PC-9 (cell line): Measurements from ENCODE around the gene UNC50.

Experiments used
- EZH2 ChIP-seq: fragments of 200-600 bp; sonication (generic); IDR thresholded peaks from 2 replicates; pipeline ENCODE4 v1.8.0; 2017; ENCODE audit warnings: antibody characterized with exemption, low read depth
- TF ChIP-seq, protein P1 (sequence below): fragments of 200-600 bp; sonication (generic); conservative IDR thresholded peaks from 2 replicates; pipeline ENCODE4 v1.6.1; 2017; ENCODE audit warnings: mixed run types, antibody characterized with exemption, mild to moderate bottlenecking, moderate library complexity

DNA sequence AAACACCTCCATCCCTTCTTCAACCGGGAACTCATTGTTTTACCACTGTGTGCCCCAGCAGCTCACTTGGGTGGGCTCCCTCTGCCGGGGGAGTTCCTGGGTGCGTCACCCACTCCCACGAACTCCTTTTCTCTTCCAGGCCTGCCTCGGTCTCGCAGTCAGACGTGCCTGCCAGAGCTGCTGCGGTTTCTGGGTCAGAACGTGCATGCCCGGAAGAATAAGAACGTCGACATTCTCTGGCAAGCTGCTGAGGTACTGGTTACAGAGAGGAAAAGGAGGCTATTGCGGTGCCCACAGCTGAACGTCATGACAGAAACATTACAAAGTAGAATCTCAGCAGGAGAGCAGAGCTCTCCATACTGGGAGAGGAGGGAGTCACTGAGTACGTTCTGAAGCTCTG, 35.7 kb upstream of the UNC50 start:
- TF ChIP-seq, protein P1, sequence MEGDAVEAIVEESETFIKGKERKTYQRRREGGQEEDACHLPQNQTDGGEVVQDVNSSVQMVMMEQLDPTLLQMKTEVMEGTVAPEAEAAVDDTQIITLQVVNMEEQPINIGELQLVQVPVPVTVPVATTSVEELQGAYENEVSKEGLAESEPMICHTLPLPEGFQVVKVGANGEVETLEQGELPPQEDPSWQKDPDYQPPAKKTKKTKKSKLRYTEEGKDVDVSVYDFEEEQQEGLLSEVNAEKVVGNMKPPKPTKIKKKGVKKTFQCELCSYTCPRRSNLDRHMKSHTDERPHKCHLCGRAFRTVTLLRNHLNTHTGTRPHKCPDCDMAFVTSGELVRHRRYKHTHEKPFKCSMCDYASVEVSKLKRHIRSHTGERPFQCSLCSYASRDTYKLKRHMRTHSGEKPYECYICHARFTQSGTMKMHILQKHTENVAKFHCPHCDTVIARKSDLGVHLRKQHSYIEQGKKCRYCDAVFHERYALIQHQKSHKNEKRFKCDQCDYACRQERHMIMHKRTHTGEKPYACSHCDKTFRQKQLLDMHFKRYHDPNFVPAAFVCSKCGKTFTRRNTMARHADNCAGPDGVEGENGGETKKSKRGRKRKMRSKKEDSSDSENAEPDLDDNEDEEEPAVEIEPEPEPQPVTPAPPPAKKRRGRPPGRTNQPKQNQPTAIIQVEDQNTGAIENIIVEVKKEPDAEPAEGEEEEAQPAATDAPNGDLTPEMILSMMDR = no peak
- TF ChIP-seq EZH2 = no peak
